Stimulated activated CD8-positive, alpha-beta memory T cell treated with anti-CD3 and anti-CD28 coated beads, Interleukin-4, amount 100 ng/mL, for 4 hours (primary cell): ENCODE measurements around the gene BACE1-AS.
"Not testable (repeated sequence)": the region's sequence is repeated elsewhere in the genome, so short reads cannot be mapped to it uniquely, and the experiment has no call there.

Source experiments
- DNase-seq, 2 donors: peaks; one replicate each; pipeline ENCODE4 v3.0.0-alpha.2; 2020; ENCODE audit warnings: low read depth in 2 of 2, low spot score in 1 of 2

BACE1-AS gene

DNA sequence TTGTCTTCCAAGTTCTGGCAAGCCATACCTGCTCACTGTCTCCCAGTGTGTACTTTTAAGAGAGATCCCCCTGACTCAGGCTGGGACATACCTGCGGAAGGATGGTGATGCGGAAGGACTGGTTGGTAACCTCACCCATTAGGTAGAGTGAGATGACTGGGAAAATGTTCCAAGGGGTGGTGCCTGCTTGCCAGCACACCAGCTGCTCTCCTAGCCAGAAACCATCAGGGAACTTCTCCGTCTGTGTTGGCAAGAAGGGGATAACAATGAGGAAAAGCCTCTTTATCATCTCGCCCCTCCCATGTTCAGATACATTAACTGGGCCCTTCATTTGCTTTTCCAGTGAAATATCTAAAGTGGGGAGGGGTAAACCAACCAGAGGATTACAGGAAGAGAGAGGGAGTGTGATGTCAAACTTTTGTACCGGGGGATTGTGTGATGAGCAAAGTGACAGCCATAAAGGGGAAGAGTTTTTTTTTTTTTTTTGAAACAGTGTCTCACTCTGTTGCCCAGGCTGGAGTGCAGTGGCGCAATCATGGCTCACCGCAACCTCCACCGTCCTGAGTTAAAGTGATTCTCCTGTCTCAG lies at the start of gene BACE1-AS:
Gene BACE1-AS (plus strand): TSS at position 538 of the 588 bp plus-strand sequence.
- no peak for DNase-seq

DNA sequence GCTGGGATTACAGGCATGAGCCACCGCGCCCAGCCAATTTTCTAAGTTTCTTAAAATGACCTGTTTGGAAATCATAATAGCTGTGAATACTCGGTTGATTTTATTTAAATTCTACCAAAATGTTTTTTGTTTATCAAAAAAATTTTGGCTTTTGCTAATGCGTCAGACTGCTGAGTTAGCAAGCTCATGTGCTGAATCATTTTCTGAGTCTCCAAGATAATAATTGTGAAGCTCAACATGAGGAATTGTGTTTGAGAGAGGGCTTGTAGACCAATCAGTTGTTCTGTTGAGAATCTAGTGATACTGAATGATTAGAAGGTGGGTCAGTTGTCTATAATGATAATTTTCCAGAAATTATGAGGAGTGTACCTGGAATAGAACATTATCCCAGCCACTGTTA lies 42.8 kb upstream of the BACE1-AS start:
- DNase-seq, result no peak

DNA sequence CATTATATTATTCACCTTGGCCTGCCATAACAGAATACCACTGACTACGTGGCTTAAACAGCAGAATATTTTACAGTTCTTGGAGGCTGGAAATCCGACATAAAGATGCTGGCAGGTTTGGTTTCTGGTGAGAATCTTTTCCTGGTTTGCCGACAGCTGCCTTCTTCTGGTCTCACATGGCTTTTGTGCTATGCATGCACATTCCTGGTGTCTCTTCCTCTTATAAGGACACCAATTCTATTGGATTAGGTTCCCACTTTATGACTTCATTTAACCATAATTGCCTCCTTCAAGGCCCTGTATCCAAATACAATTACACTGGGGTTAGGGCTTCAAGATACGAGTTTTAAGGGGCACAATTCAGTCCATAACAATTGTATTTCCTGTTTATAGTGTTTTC lies 41.6 kb upstream of the BACE1-AS start:
- no peak for DNase-seq

DNA sequence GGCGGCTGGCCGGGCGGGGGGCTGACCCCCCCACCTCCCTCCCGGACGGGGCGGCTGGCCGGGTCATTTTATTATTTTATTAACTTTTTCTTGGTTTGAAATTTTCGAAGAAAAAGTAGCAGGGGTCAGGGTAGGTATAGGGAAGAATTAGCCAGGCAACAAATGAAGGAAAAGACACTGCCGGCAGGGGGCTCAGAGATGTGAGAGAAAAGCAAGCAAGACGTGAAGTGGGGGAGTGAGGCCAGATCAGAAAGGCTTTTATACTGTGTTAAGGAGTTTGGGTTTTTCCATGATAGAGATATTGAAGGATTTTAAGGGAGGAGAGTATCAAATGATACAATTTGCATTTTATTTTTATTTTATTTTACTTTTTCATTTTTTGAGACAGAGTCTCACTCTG lies 39.6 kb upstream of the BACE1-AS start:
- DNase-seq, result no peak

DNA sequence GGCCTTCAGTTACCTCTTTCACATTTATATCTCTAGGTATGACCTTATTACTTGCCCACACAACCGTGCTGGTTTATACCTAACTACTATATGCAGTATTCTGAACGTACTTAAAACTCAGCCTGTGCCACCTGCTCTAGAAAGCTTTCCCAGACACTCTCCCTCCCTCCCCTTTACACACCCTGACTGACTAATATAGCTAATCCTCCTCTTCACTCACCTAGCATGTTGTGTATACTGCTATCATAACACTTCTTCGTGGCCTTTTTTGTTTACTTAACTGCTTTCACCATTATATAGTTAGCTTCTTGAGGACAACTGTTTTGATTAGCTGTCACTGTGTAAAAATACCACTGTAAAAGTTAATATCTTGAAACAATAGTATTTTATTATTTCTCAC lies 35.2 kb upstream of the BACE1-AS start:
- no peak for DNase-seq

DNA sequence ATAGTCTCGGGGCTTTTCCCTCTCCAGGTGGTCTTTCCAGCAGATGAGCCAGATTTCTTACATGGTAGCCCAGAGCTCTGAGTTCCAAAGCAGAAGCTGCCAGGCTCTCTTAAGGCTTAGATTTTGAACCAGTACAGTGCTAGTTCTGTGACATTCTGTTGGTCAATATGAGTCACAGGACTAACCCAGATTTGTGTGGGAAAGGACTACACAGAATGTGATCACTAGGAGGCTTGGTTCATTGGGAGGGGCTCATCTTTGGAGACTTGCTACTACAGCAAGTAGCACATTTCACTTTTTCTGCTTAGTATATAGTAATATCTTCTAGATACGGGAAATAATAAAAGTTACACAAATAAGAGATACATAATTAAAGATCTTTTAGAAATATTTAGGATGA lies 34.6 kb upstream of the BACE1-AS start:
- no peak for DNase-seq

DNA sequence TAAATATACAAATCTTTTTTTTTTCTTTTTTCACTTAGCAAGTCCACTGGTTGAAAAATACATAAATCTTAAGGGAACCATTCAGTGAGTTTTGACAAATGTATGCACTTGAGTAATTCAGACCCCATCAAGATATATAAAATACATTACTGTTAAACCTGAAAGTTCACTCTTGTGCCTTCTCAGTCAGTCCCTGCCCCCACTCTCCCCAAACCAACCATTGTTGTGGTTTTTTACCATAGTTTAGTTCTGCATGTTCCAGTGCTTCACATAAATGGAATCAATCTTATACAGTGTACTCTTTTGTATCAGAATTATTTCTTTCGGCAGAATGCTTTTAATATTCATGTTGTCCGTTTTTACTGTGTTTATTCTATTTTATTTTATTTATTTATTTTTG lies 32.6 kb upstream of the BACE1-AS start:
- no peak for DNase-seq

DNA sequence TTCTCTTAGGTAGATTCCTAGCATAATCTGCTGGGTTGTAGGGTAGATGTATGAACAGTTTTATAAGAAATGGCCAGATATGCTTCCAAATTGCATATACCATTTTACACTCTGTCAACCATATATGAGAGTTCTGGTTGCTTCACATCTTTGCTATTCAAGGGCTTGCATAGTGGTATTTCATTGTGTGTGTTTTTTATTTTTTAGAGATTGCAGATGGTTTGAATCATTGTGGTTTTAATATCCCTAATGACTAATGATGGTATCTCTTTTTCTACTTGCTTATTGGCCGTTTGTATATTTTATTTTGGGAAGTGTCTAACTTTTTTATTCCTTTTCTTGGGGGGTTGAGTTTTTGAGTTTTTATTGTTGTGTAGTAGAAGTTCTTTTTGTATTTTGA lies 31.7 kb upstream of the BACE1-AS start:
- no peak for DNase-seq

DNA sequence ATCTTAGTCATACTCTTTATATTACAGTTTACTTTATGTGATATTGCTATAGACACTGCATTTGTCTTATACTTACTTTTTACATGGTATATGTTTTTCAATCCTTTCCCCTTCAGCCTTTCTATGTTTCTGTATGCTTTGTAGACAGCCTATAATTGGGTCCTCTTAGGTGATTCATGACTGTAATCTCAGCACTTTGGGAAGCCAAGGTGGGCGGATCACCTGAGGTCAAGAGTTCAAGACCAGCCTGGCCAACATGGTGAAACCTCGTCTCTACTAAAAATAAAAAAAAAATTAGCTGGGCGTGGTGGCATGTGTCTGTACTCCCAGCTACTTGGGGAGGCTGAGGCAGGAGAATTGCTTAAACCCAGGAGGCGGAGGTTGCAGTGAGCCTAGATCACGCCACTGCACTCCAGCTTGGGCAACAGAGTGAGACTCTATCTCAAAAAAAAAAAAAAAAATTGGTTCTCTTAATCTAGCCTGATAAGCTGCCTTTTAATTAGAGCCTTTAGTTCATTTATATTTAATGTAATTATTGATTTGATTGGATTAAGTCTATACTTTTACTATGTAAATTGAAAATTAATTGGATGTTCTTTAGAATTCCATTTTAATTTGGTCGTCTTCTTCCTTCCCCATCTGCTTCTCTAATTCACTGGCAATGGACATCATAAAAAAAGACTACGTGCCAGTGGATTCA lies 26.4 kb upstream of the BACE1-AS start:
- DNase-seq, result not testable (repeated sequence)

DNA sequence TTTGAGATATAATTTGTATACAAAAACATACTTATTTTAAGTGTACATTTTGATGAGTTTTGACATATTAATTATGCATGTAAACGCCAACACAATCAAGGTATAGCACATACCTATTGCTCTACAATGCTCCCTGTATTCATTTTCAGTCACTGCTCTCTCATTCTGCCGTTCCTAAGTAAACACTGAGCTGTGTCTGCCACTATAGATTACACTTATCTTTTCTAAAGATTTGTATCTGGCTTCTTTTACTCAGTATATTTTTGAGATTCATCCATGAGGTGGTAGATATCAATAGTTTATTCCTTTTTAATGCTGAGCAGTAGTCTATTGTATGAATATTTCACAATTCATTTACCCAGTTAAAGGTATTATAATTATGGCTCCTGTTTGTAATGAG lies 25.4 kb upstream of the BACE1-AS start:
- no peak for DNase-seq

DNA sequence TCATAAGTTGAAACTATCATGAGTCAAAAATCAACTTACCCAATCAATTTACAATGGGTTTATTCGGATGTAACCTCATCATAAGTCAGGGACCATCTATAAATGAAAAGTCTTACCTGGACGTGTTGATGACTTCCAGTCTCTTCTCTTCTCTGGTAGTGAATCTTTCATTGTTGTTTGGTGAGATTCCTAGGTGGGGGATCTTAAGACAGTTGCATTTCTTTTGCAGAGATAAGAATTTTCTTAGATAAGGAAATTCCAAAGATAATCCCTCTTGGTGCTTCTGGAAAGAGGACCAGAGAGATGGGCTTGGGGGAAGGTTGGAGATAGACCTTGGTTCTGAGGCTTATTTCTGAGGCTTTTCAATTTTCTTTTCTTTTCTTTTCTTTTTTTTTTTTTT lies 21.3 kb upstream of the BACE1-AS start:
- DNase-seq, result no peak

DNA sequence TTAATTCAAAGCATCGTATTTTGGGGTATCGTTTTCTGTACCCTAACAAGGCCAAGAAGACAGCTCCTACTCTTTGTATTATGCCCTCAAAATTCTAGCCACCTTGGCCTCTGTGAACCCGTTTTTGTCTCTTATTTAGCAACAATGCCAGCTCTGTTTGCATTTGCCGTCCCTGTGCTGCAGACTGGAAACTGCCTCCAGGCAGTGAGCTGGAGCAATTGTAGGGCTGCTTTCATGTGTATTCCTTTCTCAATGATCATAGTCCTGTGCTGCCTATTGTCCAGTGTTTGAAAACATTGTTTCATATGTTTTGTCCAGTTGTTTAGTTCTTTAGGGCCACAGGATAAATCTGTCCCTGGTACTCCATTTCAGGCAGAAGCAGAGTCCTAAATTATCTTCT lies 19.9 kb upstream of the BACE1-AS start:
- DNase-seq, result no peak

DNA sequence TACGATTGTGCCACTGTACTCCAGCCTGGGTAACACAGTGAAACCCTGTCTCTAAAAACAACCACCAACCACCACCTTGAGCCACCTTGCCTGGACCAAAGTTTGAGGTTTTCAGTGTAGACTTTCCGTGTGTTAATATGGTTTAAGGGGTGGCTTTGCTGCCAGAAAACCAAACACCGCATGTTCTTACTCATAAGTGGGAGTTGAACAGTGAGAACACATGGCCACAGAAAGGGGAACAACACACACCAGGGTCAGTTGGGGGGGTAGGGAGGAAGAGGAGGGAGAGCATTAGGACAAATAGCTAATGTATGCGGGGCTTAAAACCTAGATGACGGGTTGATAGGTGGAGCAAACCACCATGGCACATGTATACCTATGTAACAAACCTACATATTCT lies 19.0 kb upstream of the BACE1-AS start:
- not testable (repeated sequence) for DNase-seq

DNA sequence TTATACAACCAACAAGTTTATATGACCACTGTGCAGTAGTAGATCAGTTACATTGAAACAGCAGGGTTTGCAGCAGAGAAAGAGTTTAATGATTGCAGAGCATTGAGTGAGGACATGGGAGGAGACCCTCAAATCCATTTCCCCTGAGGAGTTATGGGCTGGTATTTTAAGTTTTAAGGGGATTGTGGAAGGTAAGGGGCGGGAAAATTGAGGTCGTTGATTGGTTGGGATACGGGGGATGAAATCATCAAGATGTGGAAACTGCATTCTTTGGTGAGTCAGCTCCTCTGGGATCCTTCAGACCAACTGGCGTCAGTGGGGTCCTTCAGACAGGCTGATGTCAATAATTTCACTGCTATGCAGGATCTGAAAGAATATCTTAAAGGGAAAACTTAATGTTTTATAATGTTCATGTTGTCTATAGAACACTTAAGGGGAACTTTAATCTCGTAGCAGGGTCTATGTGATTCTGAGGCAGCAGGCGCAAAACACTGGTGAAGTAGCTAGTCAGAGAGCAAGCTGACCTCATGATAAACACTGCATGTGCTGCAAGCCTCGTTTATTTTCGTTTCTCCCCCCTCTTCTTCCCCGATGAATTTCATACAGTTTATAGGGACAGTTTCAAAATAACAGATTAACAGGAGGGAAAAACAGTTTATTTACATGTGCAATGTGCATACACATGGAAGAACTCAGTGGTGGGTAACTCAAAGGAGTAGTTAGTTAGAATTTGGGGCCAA lies 17.4 kb upstream of the BACE1-AS start:
- DNase-seq, result no peak

DNA sequence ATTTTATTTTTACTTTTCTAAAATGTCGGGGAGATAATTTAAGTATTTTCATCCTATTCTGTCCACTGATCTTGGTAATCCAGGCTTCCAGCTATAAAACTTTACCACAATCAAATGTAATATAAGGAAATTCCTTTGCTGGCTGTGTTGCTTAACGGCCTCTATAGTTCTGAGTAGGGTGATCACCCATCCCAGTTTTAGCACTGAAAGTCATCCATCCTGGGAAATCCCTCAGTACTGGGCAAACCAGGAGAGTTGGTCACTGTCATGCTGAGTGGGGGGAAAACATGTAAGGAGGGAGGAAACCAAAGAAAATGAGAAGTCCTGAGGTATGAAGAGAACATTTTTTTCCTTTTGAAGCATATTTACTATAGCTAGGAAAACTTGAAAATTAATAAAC lies 12.8 kb upstream of the BACE1-AS start:
- DNase-seq, result no peak

DNA sequence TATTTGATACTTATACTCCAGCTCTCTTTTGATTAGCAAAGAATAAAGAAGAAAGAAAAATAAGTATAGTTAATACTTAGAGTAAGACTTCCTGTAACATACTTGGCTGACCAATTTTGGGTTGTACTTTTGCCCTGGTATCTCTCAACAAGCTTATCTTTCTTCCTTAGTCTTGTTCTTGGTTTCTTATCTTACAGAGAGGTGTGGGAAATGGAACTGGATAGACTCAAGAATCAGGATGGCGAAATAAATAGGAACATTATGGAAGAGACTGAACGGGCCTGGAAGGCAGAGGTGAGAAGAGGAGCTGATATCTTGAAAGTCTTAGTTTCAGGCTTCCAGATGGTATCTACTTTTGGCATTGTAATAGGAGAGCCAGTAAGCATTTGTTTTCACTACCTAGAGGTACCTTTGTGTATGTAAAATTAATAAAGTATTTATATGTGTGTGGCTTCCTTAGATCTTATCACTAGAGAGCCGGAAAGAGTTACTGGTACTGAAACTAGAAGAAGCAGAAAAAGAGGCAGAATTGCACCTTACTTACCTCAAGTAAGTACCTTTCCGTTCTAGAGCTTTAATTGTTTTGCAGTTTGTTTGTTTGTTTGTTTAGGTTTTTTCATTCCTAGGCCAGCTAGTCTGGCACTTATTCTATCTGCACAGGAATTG lies 11.3 kb upstream of the BACE1-AS start:
- no peak for DNase-seq

DNA sequence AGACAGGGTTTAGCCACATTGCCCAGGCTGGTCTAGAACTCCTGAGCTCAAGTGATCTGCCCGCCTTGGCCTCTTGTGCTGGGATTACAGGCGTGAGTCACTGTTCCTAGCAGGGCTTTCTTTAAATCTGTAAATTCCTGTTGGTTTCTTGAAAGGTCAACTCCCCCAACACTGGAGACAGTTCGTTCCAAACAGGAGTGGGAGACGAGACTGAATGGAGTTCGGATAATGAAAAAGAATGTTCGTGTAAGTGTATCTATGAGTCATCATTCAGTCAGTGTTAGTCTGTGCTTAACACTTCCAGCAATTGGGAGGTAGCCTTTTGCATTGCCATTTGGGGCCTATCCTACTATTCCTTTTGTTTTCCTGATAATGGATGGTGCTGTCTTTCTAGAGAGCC lies 10.0 kb upstream of the BACE1-AS start:
- no peak for DNase-seq

DNA sequence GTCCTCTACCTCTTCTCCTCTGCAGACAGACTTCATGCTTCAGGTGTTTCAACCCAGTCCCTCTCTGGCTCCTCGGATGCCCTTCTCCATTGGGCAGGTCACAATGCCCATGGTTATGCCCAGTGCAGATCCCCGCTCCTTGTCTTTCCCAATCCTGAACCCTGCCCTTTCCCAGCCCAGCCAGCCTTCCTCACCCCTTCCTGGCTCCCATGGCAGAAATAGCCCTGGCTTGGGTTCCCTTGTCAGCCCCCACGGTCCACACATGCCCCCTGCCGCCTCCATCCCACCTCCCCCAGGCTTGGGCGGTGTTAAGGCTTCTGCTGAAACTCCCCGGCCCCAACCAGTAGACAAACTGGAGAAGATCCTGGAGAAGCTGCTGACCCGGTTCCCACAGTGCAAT lies 9.3 kb upstream of the BACE1-AS start:
- DNase-seq, result no peak

DNA sequence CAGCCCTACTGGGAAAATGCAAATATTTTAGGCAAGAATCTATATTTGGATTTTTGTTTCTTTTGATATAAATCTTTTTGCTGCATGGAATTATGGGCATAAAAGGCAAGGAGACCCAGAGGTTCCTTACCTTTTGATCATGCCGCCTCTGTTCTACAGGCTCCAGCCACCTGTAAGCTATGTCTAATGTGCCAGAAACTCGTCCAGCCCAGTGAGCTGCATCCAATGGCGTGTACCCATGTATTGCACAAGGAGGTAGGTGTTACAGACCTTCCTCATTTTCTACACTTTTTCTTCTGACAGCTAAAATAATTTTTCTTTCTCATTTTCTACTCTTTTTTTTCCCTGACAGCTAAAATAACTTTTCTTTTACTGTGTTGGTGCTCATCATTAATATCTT lies 8.2 kb upstream of the BACE1-AS start:
- no peak for DNase-seq

DNA sequence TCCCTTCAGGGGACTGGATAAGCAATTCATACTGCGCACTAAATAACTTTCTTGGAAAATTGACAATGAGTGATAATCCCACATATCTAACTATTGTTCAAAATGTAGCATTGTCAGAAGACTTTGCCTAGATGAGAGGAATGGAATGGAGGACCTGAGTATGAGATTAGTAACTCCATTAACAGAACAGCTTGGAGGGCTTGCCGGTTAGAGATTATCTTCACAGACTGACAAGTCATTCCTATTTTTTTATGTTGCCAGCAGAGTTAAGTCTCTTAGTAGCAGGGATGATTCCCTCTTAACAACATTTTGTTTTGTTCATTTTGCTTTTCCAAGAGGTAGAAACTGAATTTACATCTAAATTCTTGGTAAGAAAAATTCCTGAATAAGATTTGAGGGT lies 7.1 kb upstream of the BACE1-AS start:
- no peak for DNase-seq

DNA sequence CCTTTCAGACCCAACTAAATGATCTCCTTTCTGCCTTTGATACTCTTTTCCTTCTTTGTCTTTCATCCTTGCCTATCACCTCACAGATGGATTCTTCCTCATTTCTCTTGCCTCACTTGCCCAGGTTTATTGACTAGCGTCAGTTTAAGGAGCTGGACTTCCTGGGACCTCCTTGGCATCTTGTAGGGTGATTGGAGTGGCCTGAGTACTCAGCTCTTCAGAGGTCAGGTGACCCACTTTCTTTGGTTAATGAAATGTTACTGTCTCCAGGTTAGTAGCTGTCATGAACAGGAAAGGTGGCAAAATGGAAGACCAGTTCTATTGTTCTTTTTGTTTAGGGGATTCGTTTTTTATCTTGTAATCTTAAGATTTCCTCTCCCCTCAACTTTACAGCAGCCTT lies 4.6 kb upstream of the BACE1-AS start:
- DNase-seq, result no peak

DNA sequence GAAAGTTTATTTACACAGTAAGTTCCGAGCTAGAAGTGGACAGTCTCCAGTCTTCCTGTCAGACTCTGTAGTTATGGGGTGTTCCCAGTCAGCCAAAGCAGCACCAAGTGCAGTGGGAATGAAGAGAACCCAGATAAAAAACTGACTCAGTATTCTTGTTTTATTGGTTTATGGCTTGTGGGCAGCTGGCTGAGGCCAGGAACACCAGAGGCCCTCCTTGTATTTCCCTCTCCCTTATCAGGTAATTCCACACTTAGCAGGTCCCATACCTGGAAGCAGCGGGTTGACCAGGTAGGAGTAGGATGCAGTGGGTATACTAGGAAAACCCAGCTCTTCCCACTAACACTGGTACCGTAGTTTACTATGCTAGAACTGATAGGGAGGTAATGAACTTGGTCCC lies 3.5 kb upstream of the BACE1-AS start:
- no peak for DNase-seq
